Memory B cell (primary cell): ENCODE results near the gene LIG1.
"Not testable (repeated sequence)": the region's sequence is repeated elsewhere in the genome, so short reads cannot be mapped to it uniquely, and the experiment has no call there.

Source experiments
- ATAC-seq: fragments of 150-1000 bp; cut with Tn5 transposase; 2 replicates; pipeline ENCODE4 v1.10.0; 2021; ENCODE audit warnings: low read depth, mild to moderate bottlenecking, moderate library complexity
- DNase-seq, 2 donors: peaks; one replicate each; pipeline ENCODE4 v3.0.0; 2022; ENCODE audit warnings: low spot score in 2 of 2
- H3K27ac Mint-ChIP-seq: one replicate; pipeline ENCODE4 v1.8.0; 2022; ENCODE audit warnings: mild to moderate bottlenecking, moderate library complexity, mixed read lengths
- H3K27me3 Mint-ChIP-seq: one replicate; pipeline ENCODE4 v1.8.0; 2022; ENCODE audit warnings: mixed read lengths
- H3K36me3 Mint-ChIP-seq: one replicate; pipeline ENCODE4 v1.8.0; 2022; ENCODE audit warnings: mild to moderate bottlenecking, mixed read lengths
- H3K4me1 Mint-ChIP-seq: one replicate; pipeline ENCODE4 v1.8.0; 2022; ENCODE audit warnings: mixed read lengths
- H3K4me3 Mint-ChIP-seq: one replicate; pipeline ENCODE4 v1.8.0; 2022; ENCODE audit warnings: mild to moderate bottlenecking, moderate library complexity, mixed read lengths
- H3K9me3 Mint-ChIP-seq: one replicate; pipeline ENCODE4 v1.8.0; 2022; ENCODE audit warnings: mixed read lengths

LIG1 gene

DNA sequence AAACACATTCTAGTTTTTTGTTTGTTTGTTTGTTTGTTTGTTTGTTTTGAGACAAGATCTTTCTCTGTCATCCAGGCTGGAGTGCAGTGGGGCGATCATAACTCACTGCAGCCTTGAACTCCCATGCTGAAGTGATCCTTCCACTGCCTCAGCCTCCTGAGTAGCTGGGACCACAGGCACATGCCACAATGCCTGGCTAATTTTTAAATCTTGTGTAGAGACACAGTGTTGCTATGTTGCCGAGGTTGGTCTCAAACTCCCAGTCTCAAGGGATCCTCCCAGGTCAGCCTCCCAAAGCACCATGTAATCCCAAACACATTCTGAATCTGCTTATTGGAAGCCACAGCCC is 75.3 kb downstream of the LIG1 start:
- ATAC-seq = no peak
- no peaks in the 10 kb centered on the region for H3K27me3 Mint-ChIP-seq
- H3K9me3 Mint-ChIP-seq = peaks cover 9% of the 10 kb centered on the region
- no peak overlapping the region for H3K4me3 Mint-ChIP-seq
- peaks cover 3% of the 10 kb centered on the region for H3K4me1 Mint-ChIP-seq
- no peak overlapping the region for H3K27ac Mint-ChIP-seq
- DNase-seq = no peak
- H3K36me3 Mint-ChIP-seq = peaks cover 51% of the 10 kb centered on the region

DNA sequence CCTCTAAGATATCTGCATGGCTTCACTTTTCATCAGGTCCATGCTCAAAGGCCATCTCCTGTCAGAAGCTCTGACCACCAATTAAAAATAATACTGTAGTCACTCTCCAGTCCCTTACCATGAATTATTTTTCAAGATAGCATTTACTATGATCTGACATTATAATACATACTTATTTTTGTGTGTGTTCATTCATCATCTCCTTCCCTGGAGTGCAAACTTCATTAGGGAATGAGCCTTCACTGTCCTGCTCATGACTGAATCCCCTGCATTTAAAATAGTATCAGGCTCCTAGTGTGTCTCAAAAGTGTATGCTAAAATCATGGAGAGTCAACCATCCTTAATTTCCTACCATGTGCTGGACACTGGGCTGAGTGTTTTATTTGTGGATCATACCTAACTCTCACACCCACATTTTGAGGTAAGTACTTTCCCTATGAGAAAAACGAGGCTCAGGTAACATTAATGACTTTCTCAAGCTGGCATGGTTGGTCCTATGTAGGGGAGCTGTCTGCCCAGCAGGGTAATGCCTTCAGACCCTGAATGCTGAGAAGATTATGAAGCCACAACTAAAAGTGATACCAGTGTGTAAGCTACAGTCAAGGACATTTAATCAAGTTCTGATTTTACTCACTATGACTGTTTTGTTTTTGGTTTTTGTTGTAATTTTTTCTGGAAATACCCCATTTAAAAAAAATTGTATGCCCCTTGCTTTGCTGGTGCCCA is 75.9 kb downstream of the LIG1 start:
- no peaks in the 10 kb centered on the region for H3K27me3 Mint-ChIP-seq
- no peak for ATAC-seq
- H3K4me3 Mint-ChIP-seq = no peak overlapping the region
- H3K9me3 Mint-ChIP-seq = peaks cover 9% of the 10 kb centered on the region
- no peak for DNase-seq
- peaks cover 3% of the 10 kb centered on the region for H3K4me1 Mint-ChIP-seq
- no peak overlapping the region for H3K27ac Mint-ChIP-seq
- H3K36me3 Mint-ChIP-seq = peaks cover 46% of the 10 kb centered on the region

DNA sequence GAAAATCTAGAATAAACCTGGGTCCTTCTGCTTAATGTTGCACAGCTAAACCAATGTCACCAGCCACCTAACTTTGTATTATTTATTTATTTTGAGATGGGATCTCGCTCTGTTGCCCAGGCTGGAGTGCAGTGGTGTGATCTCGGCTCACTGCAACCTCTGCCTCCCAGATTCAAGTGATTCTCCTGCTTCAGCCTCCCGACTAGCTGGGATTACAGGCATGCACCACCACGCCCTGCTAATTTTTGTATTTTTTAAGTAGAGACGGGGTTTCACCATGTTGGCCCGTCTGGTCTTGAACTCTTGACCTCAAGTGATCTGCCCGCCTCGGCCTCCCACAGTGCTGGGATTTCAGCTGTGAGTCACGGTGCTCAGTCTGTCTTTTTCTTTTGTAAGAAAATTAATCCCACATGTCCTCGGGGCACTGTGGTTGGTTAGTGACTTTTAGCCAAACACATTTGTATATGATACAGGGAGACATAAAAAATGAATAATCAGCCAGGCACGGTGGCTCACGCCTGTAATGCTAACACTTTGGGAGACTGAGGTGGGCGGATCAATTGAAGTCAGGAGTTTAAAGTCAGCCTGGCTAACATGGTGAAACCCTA is 78.9 kb downstream of the LIG1 start:
- H3K27me3 Mint-ChIP-seq, H3K9me3 Mint-ChIP-seq, DNase-seq, ATAC-seq, H3K27ac Mint-ChIP-seq, H3K4me1 Mint-ChIP-seq, H3K4me3 Mint-ChIP-seq: not testable (repeated sequence)
- H3K36me3 Mint-ChIP-seq = peaks cover 39% of the 10 kb centered on the region

DNA sequence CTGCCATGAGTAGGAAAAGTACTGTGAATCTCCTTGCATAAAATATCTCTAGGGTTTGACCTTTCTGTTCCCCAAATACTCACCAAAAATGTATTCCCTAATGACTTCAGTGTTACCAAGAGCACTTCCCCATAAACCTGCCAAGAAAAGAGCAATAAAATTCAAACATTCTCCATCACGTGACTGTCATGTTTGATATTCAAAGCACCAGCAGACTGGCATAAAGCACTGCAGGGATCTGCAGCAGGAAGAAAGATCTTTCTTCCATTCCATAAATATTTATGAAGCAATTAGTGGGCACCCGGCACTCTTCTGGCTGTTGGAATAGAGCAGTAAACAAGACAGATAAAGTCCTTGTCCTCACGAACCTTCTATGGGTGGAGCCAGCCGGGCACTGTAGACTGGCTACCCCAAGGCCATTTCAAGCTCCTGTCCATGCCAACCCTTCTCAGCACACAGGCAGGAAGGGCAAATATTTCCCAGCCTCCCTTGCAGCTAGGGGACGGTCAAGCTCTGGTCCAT is 79.8 kb downstream of the LIG1 start:
- no peaks in the 10 kb centered on the region for H3K27me3 Mint-ChIP-seq
- no peak for ATAC-seq
- H3K9me3 Mint-ChIP-seq = peaks cover 9% of the 10 kb centered on the region
- H3K27ac Mint-ChIP-seq = no peak overlapping the region
- DNase-seq = no peak
- H3K4me3 Mint-ChIP-seq = no peak overlapping the region
- peaks cover 3% of the 10 kb centered on the region for H3K4me1 Mint-ChIP-seq
- H3K36me3 Mint-ChIP-seq = peaks cover 34% of the 10 kb centered on the region

DNA sequence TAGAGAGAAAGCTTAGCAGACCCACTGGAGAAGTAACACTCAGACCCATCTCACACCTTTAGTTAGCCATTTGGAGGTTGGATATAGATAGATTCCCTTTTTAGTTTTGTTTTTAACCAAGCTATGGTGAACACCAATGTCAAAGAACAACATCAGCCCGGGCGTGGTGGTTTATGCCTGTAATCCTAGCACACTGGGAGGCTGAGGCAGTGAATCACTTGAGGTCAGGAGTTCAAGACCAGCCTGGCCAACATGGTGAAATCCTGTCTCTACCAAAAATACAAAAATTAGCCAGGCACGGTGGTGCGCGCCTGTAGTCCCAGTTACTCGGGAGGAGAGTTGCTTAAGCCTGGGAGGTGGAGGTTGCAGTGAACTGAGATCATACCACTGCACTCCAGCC is 81.2 kb downstream of the LIG1 start:
- peaks cover 26% of the 10 kb centered on the region for H3K36me3 Mint-ChIP-seq
- ATAC-seq, H3K9me3 Mint-ChIP-seq, H3K27me3 Mint-ChIP-seq, H3K27ac Mint-ChIP-seq, H3K4me3 Mint-ChIP-seq, H3K4me1 Mint-ChIP-seq, DNase-seq: not testable (repeated sequence)

DNA sequence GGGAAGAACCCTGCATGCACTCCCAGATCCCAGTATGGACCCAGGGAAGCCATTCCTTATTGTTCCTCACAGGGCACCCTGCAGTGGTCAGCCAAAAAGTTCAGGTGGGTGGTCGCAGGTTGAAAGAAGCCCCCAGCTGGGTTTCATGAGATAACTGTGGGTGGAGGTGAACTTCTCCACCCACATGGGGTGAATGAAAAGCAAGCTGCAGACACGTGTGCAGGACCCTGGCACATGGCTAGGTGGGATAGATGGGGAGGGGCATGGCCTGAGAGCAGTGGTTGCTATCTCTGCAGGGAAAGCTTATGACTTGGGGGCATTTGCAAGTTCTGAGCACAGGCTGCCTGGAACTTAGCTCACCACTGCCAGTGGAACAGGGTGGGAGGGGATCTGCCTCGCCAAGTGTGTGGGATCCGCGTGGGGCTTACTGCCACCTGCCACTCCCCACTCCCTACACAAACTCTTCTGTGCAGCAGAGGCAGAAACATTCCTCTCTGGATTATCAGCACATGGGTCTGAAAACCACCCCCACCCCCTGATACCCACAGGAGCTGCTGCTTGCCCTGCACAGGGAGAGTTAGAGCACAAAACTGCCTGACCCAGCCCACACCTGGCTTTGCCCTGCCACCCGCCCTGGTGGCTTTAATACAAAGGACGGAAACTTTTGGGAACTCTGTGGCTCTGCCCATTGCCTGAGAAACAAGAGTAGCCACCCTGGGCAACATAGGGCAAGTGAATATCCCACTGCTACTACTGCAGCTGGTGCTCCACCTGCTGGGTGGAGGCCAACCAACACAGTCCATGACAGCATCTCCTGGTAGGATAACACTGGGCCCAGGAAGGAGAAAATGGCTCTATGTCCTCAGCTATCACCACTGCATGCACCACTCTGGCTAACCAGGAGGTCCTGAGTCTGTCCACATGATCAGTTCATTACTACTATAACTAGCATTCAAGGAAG is 84.0 kb downstream of the LIG1 start:
- ATAC-seq = no peak
- Mint-ChIP-seq H3K4me1 (peaks cover 3% of the 10 kb centered on the region), H3K27me3 (no peaks in the 10 kb centered on the region), H3K27ac (no peak overlapping the region), H3K36me3 (peaks cover 13% of the 10 kb centered on the region), H3K4me3 (no peak overlapping the region), H3K9me3 (no peaks in the 10 kb centered on the region)
- no peak for DNase-seq

DNA sequence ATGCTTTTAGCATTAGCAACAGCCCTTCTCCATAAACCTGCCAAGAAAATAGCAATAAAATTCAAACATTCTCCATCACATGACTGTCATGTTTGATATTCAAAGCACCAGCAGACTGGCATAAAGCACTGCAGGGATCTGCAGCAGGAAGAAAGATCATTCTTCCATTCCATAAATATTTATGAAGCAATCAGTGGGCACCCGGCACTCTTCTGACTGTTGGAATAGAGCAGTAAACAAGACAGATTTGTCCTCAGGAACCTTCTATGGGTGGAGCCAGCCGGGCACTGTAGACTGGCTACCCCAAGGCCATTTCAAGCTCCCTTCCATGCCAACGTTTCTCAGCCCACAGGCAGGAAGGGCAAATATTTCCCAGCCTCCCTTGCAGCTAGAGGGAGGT is 85.1 kb downstream of the LIG1 start:
- no peak for ATAC-seq
- H3K9me3 Mint-ChIP-seq = no peaks in the 10 kb centered on the region
- H3K4me1 Mint-ChIP-seq = peaks cover under 1% of the 10 kb centered on the region
- H3K27me3 Mint-ChIP-seq = no peaks in the 10 kb centered on the region
- no peak overlapping the region for H3K27ac Mint-ChIP-seq
- peaks cover 13% of the 10 kb centered on the region for H3K36me3 Mint-ChIP-seq
- no peak overlapping the region for H3K4me3 Mint-ChIP-seq
- no peak for DNase-seq

DNA sequence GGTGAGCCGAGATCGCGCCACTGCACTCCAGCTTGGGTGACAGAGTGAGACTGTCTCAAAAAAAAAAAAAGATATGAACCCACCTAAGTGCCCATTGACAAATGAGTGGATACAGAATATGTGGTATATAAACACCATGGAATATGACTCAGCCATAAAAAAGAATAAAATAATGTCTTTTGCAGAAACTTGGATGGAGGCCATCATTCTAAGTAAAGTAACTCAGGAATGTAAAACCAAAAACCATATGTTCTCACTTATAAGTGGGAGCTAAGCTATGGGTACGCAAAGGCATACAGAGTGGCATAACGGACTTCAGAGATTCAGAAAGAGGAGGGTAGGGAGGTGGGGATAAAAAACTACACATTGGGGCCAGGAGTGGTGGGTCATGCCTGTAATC is 89.0 kb downstream of the LIG1 start:
- H3K27me3 Mint-ChIP-seq = no peaks in the 10 kb centered on the region
- DNase-seq = no peak
- H3K9me3 Mint-ChIP-seq = no peaks in the 10 kb centered on the region
- no peak overlapping the region for H3K4me3 Mint-ChIP-seq
- no peak overlapping the region for H3K27ac Mint-ChIP-seq
- peaks cover 23% of the 10 kb centered on the region for H3K36me3 Mint-ChIP-seq
- no peak for ATAC-seq
- no peaks in the 10 kb centered on the region for H3K4me1 Mint-ChIP-seq

DNA sequence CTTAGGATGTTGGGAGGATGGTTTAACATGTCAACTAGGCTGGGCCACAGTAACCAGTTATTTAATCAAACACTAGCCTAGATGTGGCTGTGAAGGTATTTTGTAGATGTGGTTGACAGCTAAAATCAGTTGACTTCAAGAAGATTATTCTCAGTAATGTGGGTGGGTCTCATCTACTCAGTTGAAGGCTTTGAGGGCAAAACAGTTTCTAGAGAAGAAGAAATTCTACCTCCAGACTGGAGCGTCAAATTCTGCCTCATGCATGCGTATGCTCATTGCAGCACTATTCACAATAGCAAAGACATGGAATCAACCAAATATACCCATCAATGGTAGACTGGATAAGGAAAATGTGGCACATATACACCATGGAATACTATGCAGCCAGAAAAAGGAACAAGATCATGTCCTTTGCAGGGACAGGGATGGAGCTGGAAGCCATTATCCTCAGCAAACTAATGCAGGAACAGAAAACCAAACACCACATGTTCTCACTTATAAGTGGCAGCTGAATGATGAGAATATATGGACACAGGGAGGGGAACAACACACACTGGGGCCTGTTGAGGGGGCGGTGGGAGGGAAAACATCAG is 99.9 kb downstream of the LIG1 start:
- H3K9me3 Mint-ChIP-seq, ATAC-seq, H3K4me1 Mint-ChIP-seq, H3K27me3 Mint-ChIP-seq, H3K4me3 Mint-ChIP-seq, DNase-seq, H3K27ac Mint-ChIP-seq: not testable (repeated sequence)
- H3K36me3 Mint-ChIP-seq = peaks cover 42% of the 10 kb centered on the region

DNA sequence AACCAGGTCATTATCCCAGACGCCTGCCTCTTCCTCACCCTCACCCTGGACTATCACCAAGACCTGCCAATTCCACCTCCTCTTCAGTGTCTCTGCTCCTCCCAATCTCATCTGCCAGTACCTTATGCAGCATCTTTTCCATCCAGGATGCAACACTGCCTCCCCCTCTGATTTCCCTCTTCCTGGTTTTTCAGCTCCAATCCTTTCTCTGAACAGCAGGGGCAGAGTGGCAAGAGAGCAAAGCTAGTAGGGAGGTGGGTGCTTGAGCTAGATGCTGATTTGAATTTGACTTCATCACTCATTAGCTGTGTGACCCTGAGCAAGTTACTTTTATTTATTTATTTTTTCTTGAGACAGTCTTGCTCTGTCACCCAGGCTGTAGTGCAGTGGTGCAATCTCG is 100.7 kb downstream of the LIG1 start:
- DNase-seq (no peak), ATAC-seq (no peak)
- no peaks in the 10 kb centered on the region for H3K27me3 Mint-ChIP-seq
- no peaks in the 10 kb centered on the region for H3K4me1 Mint-ChIP-seq
- H3K36me3 Mint-ChIP-seq = peaks cover 43% of the 10 kb centered on the region
- H3K9me3 Mint-ChIP-seq = no peaks in the 10 kb centered on the region
- H3K4me3 Mint-ChIP-seq = no peak overlapping the region
- H3K27ac Mint-ChIP-seq = peak overlapping the region; percentile 26
